Inferior parietal cortex (tissue), 1 donor: ENCODE results near the gene PDE4A.
"Not testable (repeated sequence)": the region's sequence is repeated elsewhere in the genome, so short reads cannot be mapped to it uniquely, and the experiment has no call there.

ENCODE experiments used
- DNase-seq: peaks from one replicate; pipeline ENCODE4 v3.0.0-alpha.2; 2016; ENCODE audit errors: extremely low spot score

The PDE4A gene

DNA sequence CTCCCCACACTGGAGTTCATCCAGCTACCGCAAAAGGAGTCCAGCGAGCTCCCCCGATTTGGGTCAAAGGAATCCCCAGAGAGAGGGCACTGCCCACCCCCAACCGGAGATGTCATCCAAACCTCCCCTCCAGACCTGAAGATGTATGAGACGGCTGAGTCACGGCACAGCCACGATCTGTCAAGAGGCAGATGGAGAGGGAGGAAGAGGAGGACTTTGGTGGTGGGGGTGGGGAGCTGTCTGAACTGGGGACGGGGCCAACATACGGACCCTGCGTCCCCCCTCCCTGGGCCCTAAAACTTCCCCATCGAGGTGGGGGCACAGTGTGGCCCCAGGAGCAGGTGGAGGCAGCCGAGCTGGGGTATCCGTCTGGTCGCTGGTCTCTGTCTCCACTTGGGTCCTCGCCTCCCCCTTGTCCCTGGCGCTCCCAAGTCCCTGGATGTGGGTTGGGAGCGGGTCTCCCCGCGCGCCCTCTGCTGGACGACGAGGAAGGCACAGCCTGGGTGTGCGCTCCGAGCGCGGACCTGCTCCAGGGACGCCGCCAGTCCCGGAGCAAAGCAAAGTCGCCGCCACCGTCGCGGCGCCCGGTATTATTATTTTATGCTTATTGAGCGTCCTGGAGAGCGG lies 3.8 kb downstream of the PDE4A start:
- peak; percentile 77 for DNase-seq

DNA sequence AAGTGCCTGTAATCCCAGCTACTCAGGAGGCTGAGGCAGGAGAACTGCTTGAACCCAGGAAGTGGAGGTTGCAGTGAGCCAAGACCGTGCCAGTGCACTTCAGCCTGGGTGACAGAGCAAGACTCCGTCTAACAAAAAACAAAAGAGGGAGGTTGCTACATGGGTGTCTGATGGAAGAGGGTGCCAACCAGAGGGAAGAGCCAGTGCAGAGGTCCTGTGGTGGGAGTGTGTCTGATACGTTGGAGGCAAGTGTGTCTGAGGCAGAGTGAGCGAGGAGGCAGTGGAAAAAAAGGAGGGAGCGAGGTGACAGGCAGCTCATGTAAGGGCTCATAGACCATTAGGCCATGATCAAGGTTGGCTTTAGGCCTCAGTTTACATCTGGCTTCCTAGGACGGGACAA lies 6.8 kb downstream of the PDE4A start:
- no peak for DNase-seq

DNA sequence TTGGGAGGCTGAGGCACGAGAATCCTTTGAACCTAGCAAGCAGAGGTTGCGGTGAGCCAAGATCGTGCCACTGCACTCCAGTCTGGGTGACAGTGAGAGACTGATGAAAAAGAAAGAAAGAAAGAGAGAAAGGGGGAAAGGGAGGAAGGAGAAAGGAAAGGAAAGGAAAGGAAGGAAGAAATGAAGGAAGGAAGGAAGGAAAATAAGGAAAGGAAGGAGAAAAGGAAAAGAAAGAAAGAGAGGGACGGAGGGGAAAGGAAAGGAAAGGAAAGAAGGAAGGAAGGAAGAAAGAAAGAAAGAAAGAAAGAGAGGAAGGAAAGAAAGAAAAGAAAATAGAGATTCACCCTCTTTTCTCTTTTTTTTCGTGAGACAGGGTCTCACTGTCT lies 8.7 kb downstream of the PDE4A start:
- DNase-seq: no peak

DNA sequence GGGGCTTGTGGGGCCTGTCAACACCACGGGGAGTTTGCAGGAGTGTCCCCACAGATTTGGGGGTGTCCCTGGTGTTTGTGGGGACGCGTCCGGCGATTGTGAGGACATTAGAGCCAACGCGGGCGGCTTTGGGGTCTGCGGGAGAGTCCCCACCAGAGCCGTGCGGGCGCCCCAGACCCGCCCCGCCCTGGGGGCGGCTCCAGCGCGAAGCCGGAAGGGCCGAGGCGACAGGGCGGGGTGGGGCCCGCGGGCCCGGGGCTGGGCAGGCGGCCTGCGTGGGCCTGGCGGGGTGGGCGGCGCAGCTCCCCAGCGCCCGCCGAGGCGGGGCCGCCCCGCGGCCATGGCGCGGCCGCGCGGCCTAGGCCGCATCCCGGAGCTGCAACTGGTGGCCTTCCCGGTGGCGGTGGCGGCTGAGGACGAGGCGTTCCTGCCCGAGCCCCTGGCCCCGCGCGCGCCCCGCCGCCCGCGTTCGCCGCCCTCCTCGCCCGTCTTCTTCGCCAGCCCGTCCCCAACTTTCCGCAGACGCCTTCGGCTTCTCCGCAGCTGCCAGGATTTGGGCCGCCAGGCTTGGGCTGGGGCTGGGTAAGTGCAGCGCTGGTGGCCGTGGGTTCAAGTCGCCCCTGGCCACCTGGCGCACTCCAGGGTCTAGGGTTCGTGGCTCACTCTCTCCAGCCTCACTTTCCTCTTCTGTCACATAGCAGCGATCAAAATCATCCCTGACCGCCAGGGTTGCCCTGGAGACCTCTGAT lies 10.3 kb downstream of the PDE4A start:
- no peak for DNase-seq

DNA sequence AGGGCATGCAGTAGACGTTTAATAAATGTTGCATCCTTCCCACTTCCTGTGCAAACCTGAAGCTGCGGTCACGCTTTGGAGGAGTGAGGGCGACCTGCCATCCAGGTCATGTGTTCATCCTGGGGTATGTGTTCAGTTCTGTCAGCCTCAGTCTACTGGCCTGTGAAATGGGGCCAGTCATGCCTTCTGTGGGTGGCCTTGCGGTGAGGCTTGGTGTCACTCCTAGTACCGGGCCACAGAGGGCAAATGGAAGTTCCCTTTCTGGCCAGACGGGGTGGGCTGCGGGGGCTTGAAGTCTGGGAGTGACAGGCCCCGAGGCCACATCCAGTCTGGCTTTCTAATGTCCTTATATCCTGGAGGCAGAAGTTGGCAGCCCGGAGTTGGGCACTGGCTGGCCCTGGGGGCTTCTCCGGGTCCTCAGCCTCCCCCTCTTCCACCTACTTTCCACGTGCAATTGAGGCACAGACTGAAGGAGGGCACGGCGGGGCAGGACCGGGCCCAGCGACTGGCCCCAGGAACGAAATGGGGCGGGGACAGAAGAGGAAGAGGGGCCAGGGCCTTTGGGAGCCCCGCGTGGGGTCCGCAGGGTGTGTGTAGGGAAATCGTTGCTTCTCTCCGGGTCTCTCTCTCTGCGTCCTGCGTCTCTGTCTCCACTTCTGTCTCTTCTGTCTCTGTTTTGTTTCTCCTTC lies 11.1 kb downstream of the PDE4A start:
- DNase-seq: no peak

DNA sequence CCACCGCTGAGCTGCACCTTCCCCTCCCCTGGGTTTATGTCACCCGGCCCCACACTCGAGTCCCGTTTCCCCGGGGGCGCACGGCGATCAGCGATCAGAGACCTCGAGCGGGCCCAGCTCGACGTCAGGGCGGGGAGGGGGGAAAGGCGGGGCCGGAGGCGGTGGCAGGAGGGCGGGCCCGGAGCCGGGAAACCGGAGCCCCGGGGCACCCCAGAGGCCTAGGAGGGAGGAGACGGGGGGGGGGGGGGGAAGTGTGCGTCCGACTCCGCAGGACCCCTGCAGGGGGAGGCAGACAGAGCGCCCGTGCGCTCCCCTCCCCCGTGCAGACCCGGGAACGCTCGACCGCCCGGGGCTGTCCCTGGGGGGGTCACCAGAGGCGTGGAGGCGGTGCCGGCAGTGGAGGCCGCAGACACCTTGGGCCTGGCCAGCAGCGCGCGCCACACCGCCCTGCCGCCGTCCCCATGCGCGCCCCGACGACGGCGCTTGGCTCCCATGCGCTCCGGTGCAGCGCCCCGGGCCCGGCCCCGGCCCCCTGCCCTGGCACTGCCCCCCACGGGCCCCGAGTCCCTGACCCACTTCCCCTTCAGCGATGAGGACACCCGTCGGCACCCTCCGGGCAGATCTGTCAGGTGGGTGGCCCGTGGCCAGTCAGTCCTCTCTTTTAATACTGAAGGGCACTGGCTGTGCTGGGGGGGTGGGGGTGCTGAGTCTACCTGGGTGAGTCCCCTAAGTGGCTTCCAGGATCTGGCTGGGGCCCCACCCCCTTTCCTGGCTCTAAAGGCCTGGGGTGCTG lies 11.8 kb downstream of the PDE4A start:
- no peak for DNase-seq

DNA sequence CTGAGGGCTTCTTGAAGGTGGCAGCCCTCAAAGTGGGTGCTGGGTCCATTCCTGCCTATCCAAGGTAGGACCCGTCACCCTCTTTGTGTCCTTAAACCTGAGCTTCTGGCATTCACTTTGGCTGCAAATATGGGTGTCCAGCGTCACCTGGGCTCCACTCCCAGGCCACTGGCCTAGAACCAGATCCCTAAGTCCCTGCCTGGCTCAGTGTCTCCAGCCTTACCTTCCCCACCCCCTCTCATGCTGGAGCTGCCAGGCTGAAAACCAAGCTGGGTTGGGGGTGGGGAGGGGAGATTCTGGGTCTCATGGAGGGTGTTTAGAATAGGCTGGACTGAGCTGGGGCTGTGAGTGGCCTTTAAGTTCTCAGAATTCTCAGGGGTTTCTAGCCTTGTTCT lies 12.4 kb downstream of the PDE4A start:
- DNase-seq: no peak

DNA sequence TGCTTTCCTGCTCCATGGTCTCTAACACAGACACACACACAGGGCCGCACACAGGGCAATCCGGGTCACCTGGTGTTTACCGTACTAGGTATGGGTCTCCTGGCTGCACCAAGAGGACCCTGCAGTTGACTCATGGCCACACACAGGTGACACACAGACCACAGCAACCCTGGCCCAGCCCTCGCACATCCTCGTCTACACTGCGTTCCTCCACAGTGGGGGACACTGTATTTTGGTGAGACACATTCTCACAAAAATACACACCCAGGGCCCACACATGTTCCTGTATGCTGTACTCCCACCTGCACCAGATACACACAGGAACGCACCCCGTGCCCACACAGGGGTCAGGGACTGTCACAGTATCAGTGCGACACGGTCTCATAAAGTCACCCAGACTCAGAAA lies 12.8 kb downstream of the PDE4A start:
- DNase-seq: no peak

DNA sequence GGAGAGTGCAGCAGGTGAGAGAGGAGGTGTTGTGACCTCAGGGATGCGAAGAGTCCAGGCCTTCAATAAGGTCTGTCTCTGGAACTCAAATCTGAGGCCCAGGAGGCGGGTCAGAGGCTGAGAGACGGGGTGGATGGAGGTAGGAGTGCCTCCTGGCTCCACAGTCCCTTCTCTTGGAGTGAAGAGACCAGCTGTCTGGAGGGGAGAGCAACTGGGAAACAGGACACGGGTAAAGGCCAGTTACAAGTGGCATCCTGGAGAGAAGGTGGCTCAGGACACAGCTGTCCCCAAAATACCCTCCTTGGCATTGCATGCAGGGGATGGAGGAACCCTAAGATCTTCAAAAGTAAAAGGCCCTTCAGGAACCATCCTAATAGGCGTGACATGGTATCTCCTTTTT lies 19.2 kb downstream of the PDE4A start:
- no peak for DNase-seq

DNA sequence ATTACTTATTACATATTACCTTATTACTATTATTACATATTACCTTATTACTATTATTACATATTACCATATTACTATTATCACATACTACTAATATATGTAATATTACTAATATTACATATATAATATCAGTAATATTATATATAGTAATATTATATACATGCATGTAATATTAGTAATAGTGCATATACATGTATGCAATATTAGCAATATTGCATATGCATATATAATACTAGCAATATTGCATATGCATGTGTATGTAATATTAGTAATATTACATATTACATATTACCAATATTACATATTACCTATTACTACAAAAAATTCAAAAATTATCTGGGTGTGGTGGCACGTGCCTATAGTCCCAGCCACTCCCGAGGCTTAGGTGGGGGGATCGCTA lies 22.4 kb downstream of the PDE4A start:
- no peak for DNase-seq

DNA sequence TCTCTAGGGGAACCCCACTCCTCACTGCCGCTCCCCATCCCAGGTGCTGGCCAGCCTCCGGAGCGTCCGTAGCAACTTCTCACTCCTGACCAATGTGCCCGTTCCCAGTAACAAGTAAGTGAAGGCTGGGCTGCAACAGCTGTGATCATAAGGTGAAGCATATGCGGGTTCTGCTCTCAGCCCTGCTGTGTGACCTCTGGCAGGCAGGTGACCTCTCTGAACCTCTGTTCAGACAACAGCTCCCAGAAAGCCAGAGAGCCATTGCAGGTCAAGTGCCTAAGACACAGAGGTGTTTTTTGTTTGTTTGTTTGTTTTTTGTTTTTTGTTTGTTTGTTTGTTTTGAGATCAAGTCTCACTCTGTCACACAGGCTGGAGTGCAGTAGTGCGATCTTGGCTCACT lies 28.7 kb downstream of the PDE4A start:
- no peak for DNase-seq

DNA sequence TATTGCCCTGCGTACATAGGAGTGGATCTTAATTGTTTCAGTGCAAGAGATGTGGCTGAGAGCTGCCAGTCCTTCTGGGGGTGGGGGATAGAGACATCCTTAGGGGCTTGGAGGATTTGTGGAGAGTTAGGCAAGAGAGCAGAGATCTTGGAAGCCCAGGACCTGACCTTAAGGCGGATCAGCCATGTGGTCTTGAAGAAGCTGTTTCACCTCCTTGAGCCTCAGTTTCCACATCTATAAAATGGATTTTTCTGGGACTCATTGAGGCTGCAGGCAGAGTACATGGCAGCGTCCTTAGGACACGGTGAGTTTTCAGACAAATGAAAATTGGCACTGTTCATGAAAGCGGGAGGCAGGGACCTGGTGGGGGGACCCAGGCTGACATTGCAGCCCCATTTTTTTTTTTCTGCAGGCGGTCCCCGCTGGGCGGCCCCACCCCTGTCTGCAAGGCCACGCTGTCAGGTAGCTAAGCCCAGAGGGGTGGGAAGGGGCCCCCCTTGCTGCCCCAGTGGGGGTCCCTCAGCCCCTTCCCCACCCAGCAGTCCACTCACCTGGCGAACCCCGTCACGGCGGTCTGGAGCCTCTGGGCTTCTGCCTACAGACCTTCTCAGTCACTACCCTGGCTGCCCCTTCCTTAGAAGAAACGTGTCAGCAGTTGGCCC lies 30.0 kb downstream of the PDE4A start:
- DNase-seq: no peak

DNA sequence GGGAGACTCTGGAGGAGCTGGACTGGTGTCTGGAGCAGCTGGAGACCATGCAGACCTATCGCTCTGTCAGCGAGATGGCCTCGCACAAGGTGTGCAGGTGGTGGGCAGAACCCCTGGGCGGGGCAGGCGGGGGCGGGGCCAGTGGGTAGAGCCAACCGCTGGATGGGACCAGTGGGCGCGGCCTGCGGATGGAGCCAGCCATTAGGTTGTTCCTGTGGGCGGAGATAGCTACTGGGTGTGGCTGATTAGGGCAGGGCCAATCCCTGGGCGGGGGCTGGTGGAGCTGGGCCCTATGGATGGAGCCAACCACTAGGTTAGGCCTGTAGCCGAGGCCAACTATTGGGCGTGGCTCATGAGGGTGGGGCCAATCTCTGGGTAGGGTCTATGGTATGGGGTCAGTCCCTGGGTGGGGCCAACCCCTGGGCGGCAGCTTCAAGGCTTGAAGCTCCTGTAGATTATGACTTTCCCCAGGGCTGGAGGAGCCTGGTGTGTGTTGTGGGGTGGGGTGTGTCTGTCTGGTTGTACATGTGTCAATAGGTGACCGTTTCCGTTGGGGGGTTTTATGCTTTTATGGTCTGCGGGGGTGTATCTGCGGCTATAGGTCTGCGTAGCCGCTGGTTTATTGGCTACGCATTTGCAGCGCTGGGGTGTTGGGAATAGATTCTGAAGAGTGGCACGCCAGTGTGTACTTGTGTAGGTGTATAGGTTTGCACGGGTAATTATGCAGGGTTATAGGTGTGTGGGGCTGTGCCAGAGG lies 30.7 kb downstream of the PDE4A start:
- no peak for DNase-seq

DNA sequence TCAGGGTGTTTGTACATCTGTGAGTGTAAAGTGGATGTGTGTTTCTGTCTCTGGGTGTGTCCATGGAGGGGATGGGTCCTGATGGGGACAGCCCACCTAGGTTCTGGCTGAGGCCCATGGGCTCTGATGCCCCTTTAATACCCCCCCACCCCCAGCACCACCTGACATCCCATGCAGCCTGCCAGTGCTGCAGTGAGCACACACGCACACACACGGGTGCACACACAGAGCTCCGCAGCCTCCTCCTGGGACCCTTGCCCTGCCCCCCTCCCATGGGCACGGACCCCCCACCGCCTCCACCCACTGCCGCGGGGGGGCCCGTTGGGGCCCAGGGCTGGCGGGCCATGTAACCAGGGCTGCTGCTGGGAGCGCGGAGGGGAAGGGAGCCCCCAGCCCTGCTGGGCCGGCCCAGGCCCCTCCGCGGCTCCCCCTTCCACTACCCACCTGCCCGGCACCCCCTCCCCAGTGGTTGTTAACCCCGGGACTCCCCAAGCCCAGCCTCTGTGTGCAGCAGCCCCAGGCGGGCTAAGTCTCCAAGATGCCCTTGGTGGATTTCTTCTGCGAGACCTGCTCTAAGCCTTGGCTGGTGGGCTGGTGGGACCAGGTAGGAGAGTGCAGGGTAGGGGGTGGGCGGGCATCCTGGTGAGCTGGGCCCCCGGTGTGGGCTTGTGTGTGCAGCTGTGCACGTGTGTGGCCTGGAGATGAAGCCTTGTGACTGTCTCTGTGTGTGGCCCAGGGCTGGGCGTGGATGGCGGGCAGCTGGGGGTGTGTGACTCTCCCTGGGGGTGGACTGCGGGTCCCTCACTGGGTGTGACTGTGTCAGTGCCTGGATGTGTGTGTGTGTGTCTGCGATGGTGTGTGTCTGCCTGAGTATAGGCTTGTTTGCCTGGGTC lies 32.6 kb downstream of the PDE4A start:
- peak; percentile 2 for DNase-seq

DNA sequence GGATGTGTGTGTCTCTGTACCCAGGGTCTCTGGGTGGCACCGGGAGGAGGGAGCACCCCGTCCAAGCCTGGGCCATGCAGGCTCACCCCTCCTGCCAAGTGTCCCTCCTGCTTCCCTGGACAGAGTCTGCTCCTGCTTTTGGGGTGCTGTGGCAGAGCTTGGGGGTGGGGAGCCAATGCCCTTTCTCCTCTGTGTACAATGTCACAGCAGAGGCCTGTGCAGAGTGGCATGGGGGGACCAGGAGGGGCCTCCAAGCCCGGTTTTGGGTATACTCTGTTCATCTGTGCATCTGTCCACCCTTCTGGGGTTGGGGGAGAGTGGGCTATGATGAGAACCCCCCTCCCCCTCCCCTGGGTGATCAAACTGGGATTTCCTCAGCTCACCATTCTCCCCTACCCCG lies 33.5 kb downstream of the PDE4A start:
- DNase-seq: no peak

DNA sequence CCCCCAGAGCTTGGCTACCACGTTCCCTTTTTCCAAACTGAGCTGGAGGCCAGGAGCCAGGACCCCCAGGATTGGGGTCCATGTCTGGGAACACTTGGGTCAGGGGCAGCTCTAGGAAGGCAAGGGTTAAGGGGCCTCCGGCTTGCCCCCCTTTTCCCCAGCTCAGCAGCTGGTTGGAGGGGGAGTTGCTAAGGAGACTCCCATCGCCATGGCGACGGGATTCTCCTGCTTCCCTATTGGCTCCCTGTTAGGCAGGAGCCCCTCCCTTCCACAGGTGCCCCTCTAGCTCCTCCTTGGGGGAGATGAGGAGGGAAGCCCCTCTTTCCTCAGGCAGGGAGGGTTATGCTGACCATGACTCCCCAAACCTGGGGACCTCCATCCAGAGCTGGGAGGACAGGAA lies 33.9 kb downstream of the PDE4A start:
- peak; percentile 69 for DNase-seq

DNA sequence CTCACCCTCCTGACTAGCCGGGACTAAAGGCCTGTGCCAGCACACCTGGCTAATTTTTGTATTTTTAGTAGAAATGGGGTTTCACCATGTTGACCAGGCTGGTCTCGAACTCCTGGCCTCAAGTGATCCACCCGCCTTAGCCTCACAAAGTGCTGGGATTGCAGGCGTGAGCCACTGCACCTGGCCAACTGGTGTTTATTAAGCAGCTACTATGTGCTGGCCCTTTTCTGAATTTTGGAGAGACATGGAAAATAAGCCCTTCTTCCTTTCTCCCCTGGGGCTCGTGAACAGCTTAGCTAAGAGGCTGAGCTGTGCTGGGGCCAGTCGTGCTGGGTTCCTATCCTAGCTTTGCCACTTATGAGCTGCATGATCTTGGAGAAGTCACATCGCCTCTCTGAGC lies 38.4 kb downstream of the PDE4A start:
- DNase-seq: not testable (repeated sequence)

DNA sequence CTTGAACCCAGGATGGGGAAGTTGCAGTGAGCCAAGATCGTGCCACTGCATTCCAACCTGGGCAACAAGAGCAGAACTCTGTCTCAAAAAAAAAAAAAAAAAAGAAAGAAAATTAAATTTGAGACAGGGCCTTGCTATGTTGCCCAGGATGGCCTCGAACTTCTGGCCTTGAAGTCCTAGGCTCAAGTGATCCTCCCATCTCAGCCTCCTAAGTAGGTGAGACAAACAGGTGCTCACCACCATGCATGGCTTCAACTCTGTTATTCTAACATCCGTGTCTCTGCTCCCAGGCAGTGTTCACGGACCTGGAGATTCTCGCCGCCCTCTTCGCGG lies 40.3 kb downstream of the PDE4A start:
- no peak for DNase-seq

DNA sequence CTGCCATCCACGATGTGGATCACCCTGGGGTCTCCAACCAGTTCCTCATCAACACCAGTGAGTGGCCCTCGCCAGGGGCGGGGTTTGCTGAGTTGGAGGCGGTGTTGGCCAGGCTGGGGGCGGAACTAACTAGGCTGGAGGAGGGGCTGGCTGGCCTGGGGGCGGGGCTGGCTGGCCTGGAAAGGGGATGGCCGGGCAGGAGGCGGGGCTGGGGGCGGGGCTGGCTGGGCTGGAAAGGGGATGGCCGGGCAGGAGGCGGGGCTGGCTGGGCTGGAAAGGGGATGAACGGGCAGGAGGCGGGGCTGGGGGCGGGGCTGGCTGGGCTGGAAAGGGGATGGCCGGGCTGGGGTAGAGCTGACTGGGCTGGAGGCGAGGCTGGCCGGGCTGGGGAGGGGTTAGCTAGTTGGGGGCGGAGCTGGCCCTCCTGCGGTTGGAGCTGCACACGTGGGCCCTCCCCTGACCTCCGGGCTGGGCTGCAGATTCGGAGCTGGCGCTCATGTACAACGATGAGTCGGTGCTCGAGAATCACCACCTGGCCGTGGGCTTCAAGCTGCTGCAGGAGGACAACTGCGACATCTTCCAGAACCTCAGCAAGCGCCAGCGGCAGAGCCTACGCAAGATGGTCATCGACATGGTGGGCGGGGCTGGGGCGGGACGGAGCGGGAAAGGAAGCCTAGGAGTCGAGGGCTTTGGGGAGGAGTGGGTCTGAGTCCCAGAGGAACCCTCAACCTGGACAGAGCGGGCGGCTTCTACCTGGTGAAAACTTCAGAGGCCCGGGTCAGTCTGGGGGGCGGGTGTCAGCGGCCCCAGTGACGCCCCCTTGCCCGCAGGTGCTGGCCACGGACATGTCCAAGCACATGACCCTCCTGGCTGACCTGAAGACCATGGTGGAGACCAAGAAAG lies 41.0 kb downstream of the PDE4A start:
- no peak for DNase-seq
